VCaP (cell line): ENCODE measurements around the gene HCFC1.
"Not testable (repeated sequence)": the region's sequence is repeated elsewhere in the genome, so short reads cannot be mapped to it uniquely, and the experiment has no call there.

ENCODE experiments used
- H3K27ac ChIP-seq: fragments of 450-650 bp; 2 replicates; pipeline ENCODE4 v1.5.1; 2017
- TF ChIP-seq, protein P1 (sequence below): fragments of 450-650 bp; conservative IDR thresholded peaks from 2 replicates; pipeline ENCODE4 v1.5.1; 2017; ENCODE audit warnings: mild to moderate bottlenecking, moderate library complexity

The HCFC1 gene

GRCh38 chrX:153989973-153990655 lies 18.5 kb upstream of the HCFC1 start:
- H3K27ac ChIP-seq: no peak overlapping the region
- TF ChIP-seq, protein P1, sequence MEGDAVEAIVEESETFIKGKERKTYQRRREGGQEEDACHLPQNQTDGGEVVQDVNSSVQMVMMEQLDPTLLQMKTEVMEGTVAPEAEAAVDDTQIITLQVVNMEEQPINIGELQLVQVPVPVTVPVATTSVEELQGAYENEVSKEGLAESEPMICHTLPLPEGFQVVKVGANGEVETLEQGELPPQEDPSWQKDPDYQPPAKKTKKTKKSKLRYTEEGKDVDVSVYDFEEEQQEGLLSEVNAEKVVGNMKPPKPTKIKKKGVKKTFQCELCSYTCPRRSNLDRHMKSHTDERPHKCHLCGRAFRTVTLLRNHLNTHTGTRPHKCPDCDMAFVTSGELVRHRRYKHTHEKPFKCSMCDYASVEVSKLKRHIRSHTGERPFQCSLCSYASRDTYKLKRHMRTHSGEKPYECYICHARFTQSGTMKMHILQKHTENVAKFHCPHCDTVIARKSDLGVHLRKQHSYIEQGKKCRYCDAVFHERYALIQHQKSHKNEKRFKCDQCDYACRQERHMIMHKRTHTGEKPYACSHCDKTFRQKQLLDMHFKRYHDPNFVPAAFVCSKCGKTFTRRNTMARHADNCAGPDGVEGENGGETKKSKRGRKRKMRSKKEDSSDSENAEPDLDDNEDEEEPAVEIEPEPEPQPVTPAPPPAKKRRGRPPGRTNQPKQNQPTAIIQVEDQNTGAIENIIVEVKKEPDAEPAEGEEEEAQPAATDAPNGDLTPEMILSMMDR: no peak

DNA sequence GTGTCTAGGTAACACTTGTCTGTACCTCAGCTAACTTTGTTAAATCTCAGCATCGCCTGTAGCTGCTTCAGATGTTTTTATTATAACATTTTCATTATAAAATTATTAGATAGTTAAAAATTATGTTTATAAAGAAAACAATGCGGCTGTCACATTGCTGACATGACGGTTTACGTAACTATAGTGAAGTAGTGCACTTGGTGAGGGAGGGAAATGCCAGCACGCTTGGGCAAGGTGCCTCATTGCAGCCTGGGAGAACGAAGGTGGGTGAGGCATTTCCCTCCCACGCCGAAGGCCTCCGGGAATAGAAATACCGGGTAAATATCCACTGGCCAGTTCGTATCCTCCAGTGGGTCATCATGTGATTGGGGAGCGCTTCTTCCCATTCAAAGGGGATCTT lies 16.9 kb upstream of the HCFC1 start:
- H3K27ac ChIP-seq: no peak overlapping the region
- TF ChIP-seq, protein P1: no peak

DNA sequence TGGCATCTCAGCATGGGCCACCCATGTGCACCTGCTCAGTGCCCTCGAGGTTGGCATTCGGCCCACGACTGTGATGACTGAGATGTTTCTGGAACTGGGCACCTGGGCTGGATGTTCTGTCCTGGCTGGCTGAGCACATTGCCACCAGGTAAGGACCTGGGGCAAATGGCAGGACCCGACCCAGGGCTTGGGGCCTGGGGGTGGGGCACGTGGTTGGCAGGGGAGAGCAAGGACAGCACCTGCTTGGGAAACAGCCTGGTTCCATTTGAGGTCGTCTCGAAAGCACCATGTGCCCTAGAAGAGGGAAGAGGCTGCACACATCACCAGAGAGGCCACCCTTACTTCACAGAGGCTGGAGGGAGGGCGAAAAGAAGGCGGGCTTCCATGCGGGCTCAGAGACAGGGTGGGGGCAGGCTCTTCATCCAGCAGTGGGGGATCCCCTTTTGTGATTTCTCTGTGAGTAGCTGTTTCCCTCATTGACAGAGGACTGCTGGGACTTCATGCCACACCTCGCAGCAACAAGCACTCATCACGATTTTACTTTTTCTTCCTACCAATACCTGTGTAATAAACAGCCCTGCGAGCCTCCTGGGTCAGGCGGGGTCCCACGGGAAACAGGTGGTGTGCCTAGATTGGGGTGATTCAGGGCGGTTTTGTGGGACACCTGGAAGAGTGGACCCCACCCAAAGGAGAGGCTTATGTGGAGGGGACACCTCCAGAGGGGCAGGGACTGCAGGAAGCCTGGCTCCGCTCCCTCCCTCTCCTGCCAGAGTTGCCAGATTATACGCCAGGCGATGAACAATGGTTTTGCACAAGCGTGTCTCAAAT lies 12.9 kb upstream of the HCFC1 start:
- peak overlapping the region; percentile 36 for H3K27ac ChIP-seq
- TF ChIP-seq, protein P1: no peak

DNA sequence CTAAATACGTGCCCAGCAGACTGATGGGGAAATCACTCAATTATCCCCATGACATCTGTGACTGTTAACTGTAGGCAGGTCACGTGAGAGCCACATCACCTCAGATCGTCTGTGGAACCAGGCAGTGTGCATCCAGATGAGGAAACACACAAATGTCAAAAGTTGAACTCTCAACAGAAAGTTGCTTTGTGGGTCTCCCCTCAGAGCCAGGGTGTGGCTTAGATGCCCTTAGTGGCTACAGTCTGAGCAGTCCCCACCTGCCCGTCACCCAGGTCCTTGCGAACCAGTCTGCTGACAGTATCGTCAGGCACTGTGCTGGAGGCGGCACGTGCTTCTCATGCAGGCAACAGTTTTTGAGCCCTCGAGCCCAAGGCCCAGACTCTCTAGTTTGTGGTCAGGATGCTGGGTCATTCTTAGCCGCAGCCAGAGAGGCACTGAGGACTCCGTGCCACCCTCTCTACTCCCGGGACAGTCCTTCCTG lies 11.7 kb upstream of the HCFC1 start:
- TF ChIP-seq, protein P1: no peak
- H3K27ac ChIP-seq: no peak overlapping the region

DNA sequence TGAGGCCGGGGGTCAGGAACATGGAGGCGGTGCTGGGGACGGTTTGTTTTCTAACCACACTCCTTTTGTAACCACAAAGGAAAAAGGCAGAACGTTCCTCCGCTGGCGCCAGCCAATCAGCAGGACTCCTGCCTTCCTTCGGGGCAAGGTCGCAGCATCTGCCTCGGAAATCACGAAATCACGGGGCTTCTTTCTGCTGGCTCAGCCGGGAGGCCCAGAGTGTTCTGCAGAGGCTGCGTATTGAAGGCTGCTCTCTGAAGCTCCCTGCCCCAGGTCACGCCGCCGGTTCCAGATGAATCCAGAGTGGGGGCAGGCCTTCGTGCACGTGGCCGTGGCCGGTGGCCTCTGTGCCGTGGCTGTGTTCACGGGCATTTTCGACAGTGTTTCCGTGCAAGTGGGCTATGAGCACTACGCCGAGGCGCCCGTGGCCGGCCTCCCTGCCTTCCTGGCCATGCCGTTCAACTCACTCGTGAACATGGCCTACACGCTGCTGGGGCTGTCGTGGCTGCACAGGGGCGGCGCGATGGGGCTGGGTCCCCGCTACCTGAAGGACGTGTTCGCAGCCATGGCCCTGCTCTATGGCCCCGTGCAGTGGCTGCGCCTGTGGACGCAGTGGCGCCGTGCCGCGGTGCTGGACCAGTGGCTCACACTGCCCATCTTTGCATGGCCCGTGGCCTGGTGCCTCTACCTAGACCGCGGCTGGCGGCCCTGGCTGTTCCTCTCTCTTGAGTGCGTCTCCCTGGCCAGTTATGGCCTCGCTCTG lies 10.3 kb upstream of the HCFC1 start:
- no peak overlapping the region for H3K27ac ChIP-seq
- TF ChIP-seq, protein P1: no peak

DNA sequence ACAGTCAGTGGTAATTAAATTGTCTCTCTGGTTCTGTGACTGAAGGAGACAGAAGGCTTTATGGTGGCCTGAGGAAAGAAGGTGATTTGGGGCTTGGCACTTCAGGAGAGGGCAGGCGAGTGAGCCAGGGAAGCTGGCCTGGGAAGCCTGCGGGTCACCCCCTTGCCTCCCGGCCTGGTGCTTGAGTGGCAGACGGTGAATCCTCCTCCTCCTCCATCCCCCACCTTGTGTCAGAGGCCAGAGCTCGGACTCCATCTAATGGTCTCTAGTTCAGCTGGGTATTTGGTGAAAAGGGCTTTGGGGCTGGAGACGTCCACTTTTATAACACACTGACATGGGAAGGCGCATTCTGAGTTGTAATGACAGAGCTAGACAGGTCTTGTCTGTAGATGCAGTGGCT lies 9.6 kb upstream of the HCFC1 start:
- H3K27ac ChIP-seq: no peak overlapping the region
- TF ChIP-seq, protein P1: no peak

DNA sequence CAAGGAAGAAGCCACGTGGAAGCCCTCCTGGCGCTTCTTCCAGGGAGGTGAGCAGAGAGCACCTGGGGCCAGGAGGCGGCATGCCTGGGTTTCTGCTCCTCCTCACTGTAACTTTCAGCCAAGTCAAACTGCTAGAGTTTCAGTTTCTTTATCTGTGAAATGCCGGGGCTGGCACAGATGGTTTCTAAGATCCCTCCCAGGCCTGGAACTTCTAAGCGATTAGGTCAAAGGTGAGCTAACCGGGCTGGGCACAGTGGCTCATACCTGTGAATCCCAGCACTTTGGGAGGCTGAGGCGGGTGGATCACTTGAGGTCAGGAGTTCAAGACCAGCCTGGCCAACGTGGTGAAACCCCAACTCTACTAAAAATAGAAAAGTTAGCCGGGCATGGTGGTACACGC lies 8.8 kb upstream of the HCFC1 start:
- H3K27ac ChIP-seq: not testable (repeated sequence)
